Tongue (tissue), 2 donors: Measurements from ENCODE around the gene UPF3A. TPM values are rescaled to one million over a fixed set of nuclear protein-coding genes. Genes with fewer than 3 reads are reported as not detected.
"Not testable (repeated sequence)": the region's sequence is repeated elsewhere in the genome, so short reads cannot be mapped to it uniquely, and the experiment has no call there.

Experiments used
- DNase-seq: peaks from one replicate; pipeline ENCODE4 v3.0.0-alpha.2; 2015
- total RNA-seq: library from RNA; depleted of rRNA; stranded (reverse); fragments of >200 nt; gene quantifications from one replicate; pipeline ENCODE4 v1.2.3, GENCODE V29; 2014

The UPF3A gene
- total RNA-seq, 1 donor from 2014 or later = 48.3 TPM

DNA sequence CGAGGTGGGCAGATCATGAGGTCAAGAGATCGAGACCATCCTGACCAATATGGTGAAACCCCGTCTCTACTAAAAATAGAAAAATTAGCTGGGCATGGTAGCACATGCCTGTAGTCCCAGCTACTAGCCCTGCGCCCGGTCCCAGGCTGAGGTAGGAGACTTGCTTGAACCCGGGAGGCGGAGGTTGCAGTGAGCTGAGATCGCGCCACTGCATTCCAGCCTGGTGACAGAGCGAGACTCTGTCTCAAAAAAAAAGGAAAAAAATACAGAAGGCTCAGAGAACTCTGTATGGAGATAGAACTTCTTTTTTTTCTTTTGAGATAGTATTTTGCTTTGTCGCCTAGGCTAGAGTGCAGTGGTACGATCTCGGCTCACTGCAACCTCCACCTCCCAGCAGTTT, 17.1 kb upstream of the UPF3A start:
- not testable (repeated sequence) for DNase-seq

DNA sequence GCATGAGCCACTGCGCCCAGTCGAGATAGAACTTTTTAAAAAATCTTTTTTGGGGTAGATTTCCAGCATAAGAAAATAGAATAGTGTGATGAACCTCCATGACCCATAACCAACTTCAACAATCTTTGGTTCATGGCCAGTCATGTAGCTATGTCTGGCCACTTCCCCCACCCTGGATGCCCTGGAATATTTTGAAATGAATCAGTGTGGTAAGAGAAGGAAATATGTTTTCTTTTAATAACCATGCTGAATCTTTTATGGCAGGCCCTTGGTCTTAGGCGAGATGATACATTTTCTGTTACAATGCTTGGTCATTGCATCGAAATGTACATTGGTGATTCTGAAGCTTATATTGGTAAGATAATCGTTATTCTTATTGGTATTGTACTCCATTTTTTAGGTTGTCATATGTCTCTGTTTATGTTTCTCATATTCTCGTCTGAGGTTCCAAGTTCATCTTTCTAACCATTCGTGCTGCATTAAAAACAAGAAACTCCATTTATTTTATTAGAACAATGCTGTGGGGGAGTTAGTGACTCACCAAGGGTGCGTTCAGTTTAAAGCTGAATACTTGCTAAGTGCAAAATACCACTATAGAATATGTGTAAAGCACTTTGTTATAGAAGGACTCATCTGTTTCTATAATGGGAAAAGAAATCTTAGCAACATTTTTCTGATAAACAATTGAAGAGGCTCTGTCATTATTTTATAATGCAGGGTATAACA, 16.4 kb upstream of the UPF3A start:
- DNase-seq = no peak

DNA sequence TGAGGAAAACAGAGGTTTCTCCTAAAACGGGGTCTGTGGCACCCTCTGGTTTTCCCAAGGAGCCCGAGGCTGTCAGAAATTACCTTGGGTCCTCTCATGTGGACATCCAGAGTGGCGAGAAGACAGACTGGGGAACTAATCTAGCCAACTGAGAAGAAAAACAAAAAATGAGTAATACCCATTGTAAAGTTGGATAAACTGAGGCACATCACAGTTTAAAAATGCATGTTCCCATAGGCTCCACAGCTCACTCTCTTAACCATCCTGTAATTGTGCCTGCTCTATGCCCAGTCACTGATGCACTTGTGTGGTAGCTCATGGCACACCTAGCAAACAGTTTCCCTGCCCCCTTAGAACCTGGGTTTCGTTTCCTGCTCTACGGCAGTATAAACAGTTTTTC, 15.2 kb upstream of the UPF3A start:
- no peak for DNase-seq

DNA sequence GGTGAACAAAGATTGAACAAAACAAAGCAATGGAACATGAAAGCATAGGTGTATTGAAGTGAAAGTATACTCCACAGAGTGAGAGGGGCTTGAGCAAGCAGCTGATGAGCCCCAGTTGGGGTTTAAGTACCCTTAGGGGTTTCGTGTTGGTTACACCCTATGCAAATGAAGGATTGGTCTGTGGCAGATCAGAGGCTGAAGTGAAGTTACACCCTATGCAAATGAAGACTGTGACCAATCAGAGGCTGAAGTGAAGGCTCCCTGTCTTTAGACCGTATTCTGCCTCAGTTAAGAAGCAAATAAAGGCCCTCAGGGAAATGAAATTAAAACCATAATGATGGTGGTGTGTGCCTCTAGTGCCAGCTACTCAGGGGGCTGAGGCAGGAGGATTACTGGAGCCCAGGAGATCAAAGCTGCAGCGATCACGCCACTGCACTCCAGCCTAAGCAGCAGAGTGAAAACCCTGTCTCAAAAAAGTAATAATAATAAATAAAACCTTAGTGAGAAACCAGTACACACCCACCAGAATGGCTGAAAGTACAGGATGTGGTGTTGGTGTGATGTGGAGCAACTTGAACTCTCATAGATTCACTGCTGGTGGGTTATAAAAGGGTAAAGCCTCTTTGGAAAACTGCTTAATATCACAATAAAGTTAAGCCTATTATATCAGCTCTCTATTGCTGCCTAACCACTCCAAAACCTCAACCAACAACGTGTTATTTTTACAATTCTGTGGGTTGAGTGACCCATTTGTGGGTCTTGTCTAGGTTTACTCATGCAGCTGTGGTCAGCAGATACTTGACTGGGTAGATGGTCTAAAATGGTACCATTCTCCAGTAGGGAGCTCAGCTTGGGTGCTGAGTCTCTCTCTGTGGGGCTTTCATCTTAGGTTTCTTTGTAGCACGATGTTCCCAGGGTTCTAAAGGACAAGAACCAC, 12.8 kb upstream of the UPF3A start:
- DNase-seq = no peak

GRCh38 chr13:114269281-114269770, 12.1 kb upstream of the UPF3A start:
- DNase-seq = no peak

DNA sequence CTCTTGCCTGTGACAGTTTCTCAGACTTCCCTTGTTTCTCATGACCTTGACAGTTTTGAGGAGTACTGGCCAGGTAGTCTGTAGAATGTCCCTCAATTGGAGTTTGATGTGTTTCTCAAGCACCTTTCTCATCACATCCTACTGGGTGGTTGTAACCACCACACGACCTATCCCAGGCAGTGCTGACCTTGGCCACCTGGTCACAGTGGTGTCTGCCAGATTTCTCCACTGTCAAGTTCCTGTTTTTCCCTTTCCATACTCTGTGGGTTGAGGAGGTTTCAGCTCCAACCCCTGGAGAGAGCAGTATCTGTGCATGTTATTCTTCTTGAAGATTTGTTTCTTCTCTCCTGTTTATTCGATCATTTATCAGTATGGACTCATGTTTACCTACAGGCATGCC, 8.4 kb upstream of the UPF3A start:
- no peak for DNase-seq

DNA sequence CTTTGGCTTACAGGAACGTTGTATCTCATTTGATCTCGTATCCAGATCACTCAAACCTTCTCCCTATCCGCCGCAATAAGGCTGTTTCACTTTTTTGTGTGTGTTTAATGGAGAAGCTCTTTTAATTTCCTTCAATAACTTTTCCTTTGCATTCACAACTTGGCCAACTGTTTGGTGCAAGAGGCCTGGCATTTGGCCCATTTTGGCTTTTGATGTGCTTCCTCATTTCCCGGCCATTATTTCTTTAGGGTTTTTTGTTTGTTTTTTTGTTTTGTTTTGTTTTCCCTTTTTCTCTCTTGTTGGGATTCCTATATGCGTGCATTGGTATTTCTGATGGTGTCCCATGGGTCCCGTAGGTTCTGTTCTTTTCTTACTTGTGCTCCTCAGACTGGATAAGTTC, 6.1 kb upstream of the UPF3A start:
- no peak for DNase-seq

DNA sequence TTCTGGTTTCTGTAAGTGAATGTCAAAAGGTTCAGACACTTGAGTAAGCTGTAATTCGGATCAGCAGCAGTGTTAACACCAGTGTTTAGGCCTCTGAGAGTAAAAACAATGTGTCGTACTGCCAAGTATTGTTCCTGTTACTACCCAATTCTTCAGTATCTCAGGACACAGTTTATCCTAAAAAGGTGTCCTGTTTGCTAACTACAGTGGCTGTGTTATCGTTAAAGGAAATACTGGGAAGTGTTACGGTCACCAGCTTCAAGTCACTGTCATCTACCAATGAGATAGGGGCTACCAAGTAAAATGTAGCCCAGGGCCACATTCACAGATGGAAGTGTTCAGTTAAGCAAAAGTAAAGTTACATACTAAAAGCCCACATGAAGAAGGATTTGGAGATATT, 2.3 kb upstream of the UPF3A start:
- DNase-seq = no peak

GRCh38 chr13:114279758-114280355, 1.5 kb upstream of the UPF3A start:
- DNase-seq = no peak

DNA sequence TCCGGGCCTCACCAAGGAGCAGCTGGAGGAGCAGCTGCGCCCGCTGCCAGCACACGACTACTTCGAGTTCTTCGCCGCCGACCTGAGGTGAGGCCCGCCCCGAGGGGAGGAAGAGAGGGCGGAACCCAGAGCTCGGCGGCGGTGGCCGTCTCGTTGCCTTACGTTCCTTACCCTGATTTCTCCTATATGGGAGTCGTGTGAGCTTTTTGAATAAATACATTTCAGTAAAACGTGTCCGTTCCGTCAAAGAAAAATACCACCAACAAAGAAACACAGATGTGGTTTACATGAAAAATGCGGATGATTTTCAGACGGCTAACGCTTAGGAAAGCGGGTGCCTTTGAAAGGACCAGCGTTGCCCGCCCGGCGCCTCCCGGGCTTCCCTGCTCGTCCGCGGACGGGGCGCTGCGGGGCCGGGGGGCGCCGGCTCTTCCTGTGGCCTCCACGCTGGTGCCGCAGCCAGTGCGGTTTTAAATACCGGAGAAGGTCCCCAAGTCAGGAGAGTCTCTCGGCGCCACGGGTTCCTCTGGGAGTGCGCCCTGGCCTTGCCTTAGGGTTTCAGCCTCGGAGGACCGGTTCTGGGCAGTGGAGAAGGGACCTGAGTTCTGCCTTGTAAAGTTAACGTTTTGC, 755 bp downstream of the UPF3A start:
- peak; percentile 86 for DNase-seq

DNA sequence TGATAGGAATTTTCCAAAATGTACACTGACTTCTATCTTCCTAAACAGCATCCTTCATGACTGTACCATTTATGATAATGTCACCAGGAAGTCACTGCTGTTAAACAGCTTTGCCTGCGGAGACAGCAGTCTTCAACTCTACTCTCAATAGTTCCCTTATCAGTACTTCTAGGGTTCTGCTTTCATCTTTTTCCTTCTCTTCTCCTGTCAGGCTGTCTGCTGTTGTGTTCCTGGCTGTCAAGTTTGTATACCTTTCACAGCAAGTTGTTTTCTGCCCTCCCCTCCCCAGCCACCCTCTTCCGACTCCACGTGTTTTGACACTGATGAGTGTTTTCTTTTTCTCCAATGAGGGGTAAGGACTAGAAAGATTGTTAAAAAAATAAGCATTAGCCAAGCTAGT, 2.2 kb downstream of the UPF3A start:
- DNase-seq = no peak

GRCh38 chr13:114284680-114285079, 3.3 kb downstream of the UPF3A start:
- no peak for DNase-seq

DNA sequence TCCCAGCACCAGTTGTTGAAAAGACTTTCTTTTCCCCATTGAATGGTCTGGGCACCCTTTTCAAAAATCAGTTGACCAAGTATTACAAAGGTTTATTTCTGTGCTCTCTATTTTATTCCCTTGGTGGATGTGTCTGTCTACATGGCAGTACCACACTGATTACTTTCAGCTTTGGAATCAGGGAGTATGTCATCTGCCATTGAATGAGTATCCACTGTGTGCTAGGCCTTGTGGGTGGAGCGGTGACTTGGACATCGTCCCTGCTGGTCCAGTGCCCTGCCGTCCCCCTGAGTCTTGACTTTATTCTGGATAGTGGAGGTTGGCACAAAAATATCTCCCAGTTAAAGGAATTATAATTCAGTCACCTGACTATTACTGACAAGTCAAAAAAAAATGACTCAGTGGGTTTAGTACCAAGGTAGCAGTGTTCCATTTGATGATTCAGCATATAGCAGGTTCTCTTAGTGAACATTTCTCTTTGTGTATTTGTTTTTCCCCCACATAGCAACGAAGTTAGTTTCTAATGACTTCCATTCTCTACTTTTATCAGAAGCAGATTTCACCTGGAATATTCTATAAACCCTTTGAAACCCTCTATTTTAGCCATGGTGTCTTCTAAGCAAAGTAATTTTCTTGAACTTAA, 3.9 kb downstream of the UPF3A start:
- DNase-seq = no peak

DNA sequence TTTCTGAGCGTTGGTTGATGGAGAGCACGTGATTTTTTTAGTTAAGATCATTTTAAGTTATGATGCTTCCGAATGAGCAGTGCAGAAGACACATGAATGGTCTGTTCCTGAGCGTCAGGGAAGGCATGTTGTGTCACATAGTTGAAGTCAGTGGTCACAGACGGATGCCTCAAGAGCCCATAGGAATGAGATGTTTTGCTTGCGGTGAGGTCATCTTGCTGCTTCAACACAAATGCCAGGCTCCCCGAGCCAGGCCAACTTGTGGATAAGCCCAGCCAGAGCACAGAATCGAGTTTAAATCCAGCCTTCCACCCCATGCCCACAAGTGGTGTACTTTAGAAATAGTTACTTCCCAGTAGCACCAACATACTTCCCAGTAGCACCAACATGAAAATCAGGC, 5.4 kb downstream of the UPF3A start:
- DNase-seq = no peak

DNA sequence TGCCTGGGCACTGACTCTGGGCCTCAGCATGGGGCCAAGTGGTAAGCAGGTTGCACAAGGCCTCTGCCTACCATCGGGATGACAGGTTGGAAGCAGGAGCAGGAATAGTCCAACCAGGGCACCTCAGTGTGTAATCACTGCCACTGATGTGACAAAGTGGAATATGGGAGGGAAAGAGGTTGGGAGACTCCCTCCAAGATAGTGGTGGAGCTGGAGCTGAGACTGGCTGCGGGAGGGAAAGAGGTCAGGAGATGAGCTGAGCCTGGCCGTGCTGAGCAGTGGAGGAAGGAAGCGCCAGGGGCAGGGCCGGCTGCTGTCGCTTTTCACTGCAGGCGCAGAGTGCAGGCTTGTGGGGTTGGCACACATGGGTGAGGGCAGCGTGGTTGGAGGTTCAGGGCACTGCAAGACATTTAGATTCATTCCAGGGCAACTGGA, 6.8 kb downstream of the UPF3A start:
- no peak for DNase-seq

DNA sequence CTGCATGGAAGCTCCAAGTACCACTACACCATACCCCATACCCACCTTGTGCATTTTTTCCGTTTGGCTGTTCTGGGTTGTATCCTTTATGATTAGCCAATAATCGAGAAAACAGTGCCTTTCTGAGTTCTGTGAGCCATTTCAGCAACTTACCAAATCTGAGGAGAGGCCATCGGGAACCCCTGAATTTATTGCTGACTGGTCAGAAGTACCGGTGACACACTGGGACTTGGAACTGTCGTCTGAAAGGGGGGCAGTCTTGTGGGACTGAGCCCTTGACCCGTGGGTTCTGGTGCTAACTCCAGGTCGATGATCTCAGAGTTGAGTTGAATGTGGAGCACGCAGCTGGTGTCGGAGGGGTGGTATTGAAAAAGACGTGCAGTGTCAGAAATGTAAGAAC, 15.0 kb downstream of the UPF3A start:
- no peak for DNase-seq

DNA sequence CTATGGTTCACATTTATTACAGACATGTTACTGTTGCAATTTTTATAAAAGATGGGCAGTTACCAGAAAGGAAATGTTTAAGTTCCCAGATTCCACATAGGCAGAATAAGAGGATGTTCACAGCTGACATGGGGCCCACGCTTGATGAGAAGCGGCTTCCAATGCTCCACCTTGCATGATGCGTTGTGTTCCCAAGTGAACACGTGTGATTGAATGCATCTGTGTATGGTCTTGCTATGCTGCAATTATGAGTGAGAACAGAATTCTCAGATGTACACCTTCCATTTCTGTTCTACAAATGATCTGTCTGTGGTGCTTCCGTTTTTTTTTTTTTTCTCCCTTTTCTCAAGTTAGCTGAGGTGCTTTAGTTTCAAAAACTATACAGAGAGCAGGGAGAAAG, 15.5 kb downstream of the UPF3A start:
- peak; percentile 23 for DNase-seq

GRCh38 chr13:114298866-114299265, 17.5 kb downstream of the UPF3A start:
- no peak for DNase-seq

- DNase-seq = no peak
Measured at GRCh38 chr13:114299604-114300305, 18.4 kb downstream of the UPF3A start.

DNA sequence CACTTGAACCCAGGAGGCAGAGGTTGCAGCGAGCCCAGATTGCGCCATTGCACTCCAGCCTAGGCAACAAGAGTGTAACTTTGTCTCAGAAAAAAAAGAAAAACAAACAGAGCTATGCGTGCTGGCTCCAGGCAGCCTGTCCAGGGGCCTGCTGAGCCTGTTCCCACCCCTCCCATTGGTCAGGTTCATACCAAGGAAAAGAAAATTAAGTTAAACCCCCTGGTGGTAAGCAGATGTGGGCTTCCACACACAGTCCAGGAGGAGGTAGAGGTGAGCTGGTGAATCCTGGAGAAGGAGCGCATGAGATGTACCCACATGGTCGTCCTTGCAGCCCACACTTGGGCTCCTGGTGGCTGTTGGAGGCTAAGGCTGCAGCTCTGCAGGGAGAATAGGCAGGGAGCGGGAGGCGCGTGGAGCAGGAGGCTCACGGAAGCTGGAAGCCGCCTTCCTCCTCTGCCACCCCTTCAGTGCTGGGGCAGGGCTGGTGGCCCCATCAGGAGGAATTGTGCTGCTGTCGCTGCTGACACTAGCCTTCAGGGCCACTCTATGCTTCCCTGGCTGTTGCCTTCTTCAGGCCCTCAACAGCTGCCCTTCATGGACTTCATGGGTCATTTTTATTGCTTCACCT, 22.4 kb downstream of the UPF3A start:
- DNase-seq = no peak
